ENCODE results near the gene JUND. TPM values are rescaled to one million over a fixed set of nuclear protein-coding genes. Genes with fewer than 3 reads are reported as not detected.
A peak's percentile ranks its signal among the peaks of the same experiment; 100 is the strongest.

Gene JUND
- total and polyA plus RNA-seq, 2 of the 8 experiments (the other 6 are each of a cell fraction or from before 2014, with no cell fraction given), result 54.0 to 77.5 TPM

GRCh38 chr19:18306209-18306887 is 24.9 kb upstream of the JUND start:
- H4K91ac ChIP-seq (replicated peaks; ENCODE audit: insufficient read length, low read length), result no peak overlapping the region
- no peak overlapping the region for H2BK20ac ChIP-seq (ENCODE audit: low read length)
- H3K4me2 ChIP-seq (ENCODE audit: insufficient read depth in 1 of 2, low read depth in 2 of 2, low read length in 2 of 2), result no peak overlapping the region
- no peak overlapping the region for H3K14ac ChIP-seq (ENCODE audit: insufficient read length)
- H3K79me1 ChIP-seq (ENCODE audit: low read depth, low read length), result no peaks in the 10 kb centered on the region; the same call in 1 of the 2 replicates
- H3K36me3 ChIP-seq (ENCODE audit: control insufficient read depth in 2 of 4, insufficient read depth in 4 of 4, low read length in 3 of 4), result peaks cover 7 to 43% (median 25%) of the 10 kb centered on the region in 4 experiments
- H2AK5ac ChIP-seq (ENCODE audit: low read depth, low read length), result no peak overlapping the region
- H3K23ac ChIP-seq (ENCODE audit: insufficient read length), result no peak overlapping the region
- no peak overlapping the region for H2BK12ac ChIP-seq (ENCODE audit: low read depth, low read length)
- H3K4me1 ChIP-seq (replicated peaks in 1 of 4; ENCODE audit: control insufficient read depth in 3 of 4, insufficient read depth in 4 of 4, low read length in 3 of 4), result peaks cover 0 to 25% (median 10%) of the 10 kb centered on the region in 4 experiments; a peak in 6 of 7 replicates
- H2AFZ ChIP-seq (ENCODE audit: low read length), result no peak overlapping the region
- no peaks in the 10 kb centered on the region for H3K9me3 ChIP-seq (ENCODE audit: insufficient read depth in 2 of 2, low read depth in 1 of 2, low read length in 1 of 2)
- no peak for DNase-seq (ENCODE audit: low read depth in 1 of 2, low spot score in 2 of 2)
- no peak overlapping the region for H2BK5ac ChIP-seq (ENCODE audit: low read depth, low read length)
- peaks cover 5% of the 10 kb centered on the region; the same call in 1 of the 2 replicates for H3K23me2 ChIP-seq (ENCODE audit: low read depth, low read length)
- no peak overlapping the region for H3K4me3 ChIP-seq (ENCODE audit: extremely low read depth in 1 of 4, insufficient read depth in 2 of 4, low read depth in 3 of 4, low read length in 4 of 4)
- H4K5ac ChIP-seq (ENCODE audit: insufficient read length, low read depth, low read length), result no peak overlapping the region
- no peak overlapping the region for H3K27ac ChIP-seq (ENCODE audit: low read depth, low read length)
- no peaks in the 10 kb centered on the region for H3K27me3 ChIP-seq (replicated peaks in 1 of 4; ENCODE audit: control insufficient read depth in 3 of 4, extremely low read depth in 1 of 4, insufficient read depth in 3 of 4, low read length in 3 of 4)
- FAIRE-seq, result no peak
- H3K9ac ChIP-seq (replicated peaks in 1 of 4; ENCODE audit: extremely low read depth in 1 of 4, low read depth in 3 of 4, low read length in 3 of 4), result no peak overlapping the region
- no peak overlapping the region for H2BK120ac ChIP-seq (replicated peaks; ENCODE audit: low read depth, low read length)
- H2BK15ac ChIP-seq (ENCODE audit: low read length), result no peak overlapping the region
- WGBS, 2 experiments (ENCODE audit: extremely low coverage in 1 of 2, insufficient coverage in 1 of 2, insufficient read length in 1 of 2, insufficient replicate concordance in 2 of 2, low coverage in 1 of 2, low lambda C conversion rate in 2 of 2, missing lambda C conversion rate in 1 of 2), result 85% methylated on average over 26 of the region's 26 CpGs; no CpG with 5 or more reads in 1 of the 2 experiments
- H4K8ac ChIP-seq (ENCODE audit: extremely low read depth, insufficient read depth, low read length), result no peak overlapping the region
- CTCF ChIA-PET (ENCODE audit: partially characterized antibody), result interaction anchor here (0.8 to 5.3 kb wide), 8 partner anchors 9 to 27 kb away, joined by 3 to 48 read pairs (median 7); partner anchors contain the start of genes JUND and LSM4
- H3K4ac ChIP-seq (replicated peaks; ENCODE audit: insufficient read length, low read depth, low read length), result no peak overlapping the region
- H3K79me2 ChIP-seq (ENCODE audit: control insufficient read depth in 1 of 2, insufficient read depth in 2 of 2, low read length in 2 of 2), result no peaks in the 10 kb centered on the region
- no peak overlapping the region for H3K56ac ChIP-seq (replicated peaks; ENCODE audit: insufficient read length, low read depth, low read length)
- TF ChIP-seq MAFK (IDR thresholded peaks at IDR 0.05; ENCODE audit: low read depth, low read length) (peak; percentile 5; the same call in 1 of the 2 replicates), KDM4A (IDR thresholded peaks at IDR 0.05; ENCODE audit: low read depth, low read length, severe bottlenecking) (no peak), GABPA (IDR thresholded peaks at IDR 0.05; ENCODE audit: borderline replicate concordance, insufficient read depth, low read length) (no peak), NRF1 (IDR thresholded peaks at IDR 0.05; ENCODE audit: low read depth, low read length) (no peak), KDM5A (IDR thresholded peaks at IDR 0.05; ENCODE audit: low read length) (no peak), POLR2AphosphoS5 (IDR thresholded peaks at IDR 0.05; ENCODE audit: low read depth, low read length) (peak; percentile 43; the same call in 1 of the 2 replicates)
- POLR2A ChIA-PET (ENCODE audit: partially characterized antibody), result interaction anchor here (1.0 to 10.4 kb wide), 9 partner anchors 10 to 26 kb away, joined by 3 to 141 read pairs (median 8); partner anchors contain the start of genes JUND and LSM4
- H4K20me1 ChIP-seq (replicated peaks in 1 of 2; ENCODE audit: control insufficient read depth in 1 of 2, insufficient read depth in 2 of 2, low read length in 2 of 2), result peaks cover 0 to 3% of the 10 kb centered on the region in 2 experiments
- H3K18ac ChIP-seq (ENCODE audit: extremely low read depth, low read length), result no peak overlapping the region

Measured in H1 (cell line).